Neural progenitor cell (in vitro differentiated cells): ENCODE measurements around the gene PRDM16. TPM values are rescaled to one million over a fixed set of nuclear protein-coding genes. Genes with fewer than 3 reads are reported as not detected.

Source experiments
- DNase-seq: peaks from one replicate; pipeline ENCODE4 v3.0.0-alpha.2; 2016; ENCODE audit warnings: low spot score
- H2AFZ ChIP-seq: fragments of 200-600 bp; sonication (generic); replicated peaks from 2 replicates; pipeline ENCODE4 v1.6.1; 2016; ENCODE audit warnings: antibody characterized with exemption
- H3F3A ChIP-seq: fragments of 200-600 bp; sonication (generic); 2 replicates; pipeline ENCODE4 v1.6.1; 2016; ENCODE audit warnings: antibody characterized with exemption, low read depth
- H3K27ac ChIP-seq: fragments of 200-600 bp; sonication (generic); 2 replicates; pipeline ENCODE4 v1.5.1; 2016; ENCODE audit warnings: mild to moderate bottlenecking
- H3K27me3 ChIP-seq: fragments of 200-600 bp; sonication (generic); 2 replicates; pipeline ENCODE4 v1.6.1; 2016; ENCODE audit warnings: mild to moderate bottlenecking, moderate library complexity
- H3K36me3 ChIP-seq: fragments of 200-600 bp; sonication (generic); 2 replicates; pipeline ENCODE4 v1.5.1; 2016
- H3K4me1 ChIP-seq: fragments of 200-600 bp; sonication (generic); 2 replicates; pipeline ENCODE4 v1.6.1; 2016; ENCODE audit warnings: mixed run types
- H3K4me2 ChIP-seq: fragments of 200-600 bp; sonication (generic); 2 replicates; pipeline ENCODE4 v1.6.1; 2016
- H3K4me3 ChIP-seq: fragments of 200-600 bp; sonication (generic); 2 replicates; pipeline ENCODE4 v1.5.1; 2016
- H3K79me2 ChIP-seq: fragments of 200-600 bp; sonication (generic); 2 replicates; pipeline ENCODE4 v1.6.1; 2016; ENCODE audit warnings: low read depth
- H3K9ac ChIP-seq: fragments of 200-600 bp; sonication (generic); 2 replicates; pipeline ENCODE4 v1.6.1; 2016
- H3K9me3 ChIP-seq: fragments of 200-600 bp; sonication (generic); 2 replicates; pipeline ENCODE4 v1.5.1; 2016; ENCODE audit warnings: low read depth
- H4K20me1 ChIP-seq: fragments of 200-600 bp; sonication (generic); 2 replicates; pipeline ENCODE4 v1.6.1; 2016; ENCODE audit warnings: low read depth
- H3K27ac Mint-ChIP-seq: 3 replicates; pipeline ENCODE4 v1.8.0; 2021; ENCODE audit warnings: mixed read lengths
- H3K27me3 Mint-ChIP-seq: 2 replicates; pipeline ENCODE4 v1.8.0; 2022; ENCODE audit warnings: low read depth, mild to moderate bottlenecking, inconsistent platforms, moderate library complexity, mixed read lengths; ENCODE audit not compliant: insufficient read depth
- H3K36me3 Mint-ChIP-seq: 3 replicates; pipeline ENCODE4 v1.8.0; 2021; ENCODE audit warnings: mixed read lengths
- H3K4me1 Mint-ChIP-seq: 3 replicates; pipeline ENCODE4 v1.8.0; 2021; ENCODE audit warnings: mixed read lengths
- H3K4me3 Mint-ChIP-seq: 3 replicates; pipeline ENCODE4 v1.8.0; 2021; ENCODE audit warnings: mild to moderate bottlenecking, moderate library complexity, mixed read lengths
- H3K9me3 Mint-ChIP-seq: 3 replicates; pipeline ENCODE4 v1.8.0; 2020; ENCODE audit warnings: mixed read lengths
- EZH2 ChIP-seq: fragments of 200-600 bp; sonication (generic); IDR thresholded peaks from 2 replicates; pipeline ENCODE4 v1.6.1; 2017; ENCODE audit warnings: antibody characterized with exemption, mild to moderate bottlenecking, moderate library complexity
- EZH2phosphoT487 ChIP-seq: fragments of 200-600 bp; sonication (generic); IDR thresholded peaks from 2 replicates; pipeline ENCODE4 v1.6.1; 2017; ENCODE audit warnings: antibody characterized with exemption
- total RNA-seq: library from RNA; depleted of rRNA; stranded (reverse); fragments of >200 nt; gene quantifications from 2 replicates; pipeline ENCODE4 v1.2.3, GENCODE V29; 2015; ENCODE audit warnings: low replicate concordance
- TF ChIP-seq, protein P1 (sequence below): fragments of 200-600 bp; sonication (generic); IDR thresholded peaks from 2 replicates; pipeline ENCODE4 v1.5.1; 2017; ENCODE audit warnings: antibody characterized with exemption, mild to moderate bottlenecking

Gene PRDM16
- total RNA-seq, 1 donor from 2014 or later, result 1.9 TPM

DNA sequence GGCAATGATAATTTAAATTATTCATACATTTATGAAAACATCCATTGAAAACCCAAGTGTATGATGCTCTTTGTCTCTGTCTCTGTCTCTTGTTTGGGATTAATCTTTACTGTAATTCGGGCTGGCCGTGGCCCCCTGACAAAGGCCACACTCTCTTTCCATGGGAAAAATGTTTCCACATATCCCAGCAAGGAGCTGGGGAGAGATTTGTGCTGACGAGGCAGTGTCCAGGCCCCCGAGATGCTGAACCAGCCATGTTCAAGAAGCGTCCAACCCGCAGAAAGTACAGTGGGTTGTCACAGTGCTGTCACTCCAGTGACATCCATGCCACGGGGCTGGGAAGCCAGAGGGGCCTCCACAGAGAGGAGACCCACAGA is 147.0 kb downstream of the PRDM16 start:
- peaks cover 13% of the 10 kb centered on the region for H3K27me3 Mint-ChIP-seq
- Histone ChIP-seq H3K79me2 (no peaks in the 10 kb centered on the region), H2AFZ (no peak overlapping the region), H3K36me3 (no peaks in the 10 kb centered on the region), H3K27ac (no peak overlapping the region), H3K9me3 (no peaks in the 10 kb centered on the region), H3K4me2 (no peak overlapping the region), H3F3A (peaks cover 24% of the 10 kb centered on the region), H4K20me1 (no peaks in the 10 kb centered on the region), H3K27me3 (no peaks in the 10 kb centered on the region), H3K4me3 (no peak overlapping the region), H3K9ac (no peak overlapping the region), H3K4me1 (peaks cover 51% of the 10 kb centered on the region)
- DNase-seq, result no peak
- H3K4me3 Mint-ChIP-seq, result no peak overlapping the region
- TF ChIP-seq, protein P1, sequence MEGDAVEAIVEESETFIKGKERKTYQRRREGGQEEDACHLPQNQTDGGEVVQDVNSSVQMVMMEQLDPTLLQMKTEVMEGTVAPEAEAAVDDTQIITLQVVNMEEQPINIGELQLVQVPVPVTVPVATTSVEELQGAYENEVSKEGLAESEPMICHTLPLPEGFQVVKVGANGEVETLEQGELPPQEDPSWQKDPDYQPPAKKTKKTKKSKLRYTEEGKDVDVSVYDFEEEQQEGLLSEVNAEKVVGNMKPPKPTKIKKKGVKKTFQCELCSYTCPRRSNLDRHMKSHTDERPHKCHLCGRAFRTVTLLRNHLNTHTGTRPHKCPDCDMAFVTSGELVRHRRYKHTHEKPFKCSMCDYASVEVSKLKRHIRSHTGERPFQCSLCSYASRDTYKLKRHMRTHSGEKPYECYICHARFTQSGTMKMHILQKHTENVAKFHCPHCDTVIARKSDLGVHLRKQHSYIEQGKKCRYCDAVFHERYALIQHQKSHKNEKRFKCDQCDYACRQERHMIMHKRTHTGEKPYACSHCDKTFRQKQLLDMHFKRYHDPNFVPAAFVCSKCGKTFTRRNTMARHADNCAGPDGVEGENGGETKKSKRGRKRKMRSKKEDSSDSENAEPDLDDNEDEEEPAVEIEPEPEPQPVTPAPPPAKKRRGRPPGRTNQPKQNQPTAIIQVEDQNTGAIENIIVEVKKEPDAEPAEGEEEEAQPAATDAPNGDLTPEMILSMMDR, result no peak
- TF ChIP-seq EZH2 (no peak), EZH2phosphoT487 (no peak)
- no peak overlapping the region for H3K27ac Mint-ChIP-seq
- no peaks in the 10 kb centered on the region for H3K9me3 Mint-ChIP-seq
- no peaks in the 10 kb centered on the region for H3K36me3 Mint-ChIP-seq
- peaks cover 64% of the 10 kb centered on the region for H3K4me1 Mint-ChIP-seq

DNA sequence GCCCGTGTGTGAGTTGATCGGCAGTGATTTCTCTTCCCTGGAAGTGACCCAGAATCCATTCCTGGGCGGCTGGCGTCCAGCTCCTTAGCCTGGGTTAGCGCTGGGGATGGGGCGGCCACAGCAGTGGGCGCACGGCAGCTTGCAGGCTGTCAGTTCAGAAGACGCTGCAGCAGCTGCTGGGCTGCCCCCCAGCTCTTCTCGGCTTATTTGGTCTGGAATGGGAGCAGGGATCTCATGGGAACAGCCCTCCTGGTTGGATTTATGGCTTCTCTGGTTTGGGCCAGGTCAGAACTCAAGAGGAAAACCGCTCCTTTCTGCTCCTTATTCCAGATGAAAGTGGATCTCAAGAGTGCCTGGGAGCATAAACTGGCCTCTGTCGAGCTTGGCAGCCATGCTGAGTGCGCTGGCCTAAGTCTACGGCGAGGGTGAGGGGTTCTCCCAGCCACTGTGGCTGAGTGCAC is 148.2 kb downstream of the PRDM16 start:
- Histone ChIP-seq H3K9me3 (no peaks in the 10 kb centered on the region), H2AFZ (no peak overlapping the region), H3F3A (peaks cover 12% of the 10 kb centered on the region), H3K4me2 (no peak overlapping the region), H3K79me2 (no peaks in the 10 kb centered on the region), H3K36me3 (no peaks in the 10 kb centered on the region), H3K27me3 (no peaks in the 10 kb centered on the region), H3K27ac (no peak overlapping the region), H3K9ac (no peak overlapping the region), H3K4me3 (no peak overlapping the region), H4K20me1 (no peaks in the 10 kb centered on the region), H3K4me1 (peaks cover 45% of the 10 kb centered on the region)
- Mint-ChIP-seq H3K36me3 (no peaks in the 10 kb centered on the region), H3K4me1 (peaks cover 65% of the 10 kb centered on the region), H3K4me3 (no peak overlapping the region), H3K9me3 (no peaks in the 10 kb centered on the region), H3K27ac (no peak overlapping the region), H3K27me3 (peaks cover 17% of the 10 kb centered on the region)
- TF ChIP-seq, protein P1, result no peak
- TF ChIP-seq EZH2phosphoT487 (no peak), EZH2 (no peak)
- DNase-seq, result no peak

DNA sequence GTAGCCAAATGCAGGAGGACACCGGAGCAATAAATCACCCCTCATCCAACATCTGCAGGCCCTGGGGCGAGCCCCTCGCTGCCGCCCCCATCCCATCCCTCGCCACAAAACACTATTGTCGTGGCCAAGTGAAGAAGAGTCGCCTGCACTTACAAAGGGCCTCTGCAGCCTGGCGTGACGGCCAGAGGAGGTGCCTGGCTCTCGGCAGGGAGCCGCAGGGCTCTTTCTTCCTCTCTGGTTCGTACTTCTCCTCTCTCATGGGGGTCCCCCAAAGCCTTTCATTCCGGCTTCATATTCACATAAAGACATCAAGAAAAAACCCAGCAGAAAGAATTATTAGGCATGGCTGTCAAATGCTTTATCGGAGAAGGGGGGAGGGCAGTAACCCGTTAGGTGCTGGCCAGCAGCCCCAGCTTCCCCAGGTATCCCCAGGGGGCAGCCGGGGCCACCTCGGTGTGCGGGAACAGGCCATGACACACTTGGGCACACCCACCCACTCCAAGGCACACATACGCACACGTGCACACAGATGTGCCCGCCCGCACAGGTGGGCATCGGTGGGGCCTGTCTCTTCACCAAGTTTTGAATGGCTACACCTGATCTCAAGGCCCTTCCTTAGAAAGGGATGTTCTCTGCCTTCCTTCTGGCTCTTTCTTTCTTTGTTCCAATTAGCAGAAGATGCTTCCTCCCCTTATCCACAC is 149.1 kb downstream of the PRDM16 start:
- peaks cover 37% of the 10 kb centered on the region for H3K4me1 ChIP-seq
- H3K27ac ChIP-seq, result no peak overlapping the region
- no peaks in the 10 kb centered on the region for H3K79me2 ChIP-seq
- no peak overlapping the region for H3K9ac ChIP-seq
- H3K4me3 ChIP-seq, result no peak overlapping the region
- no peaks in the 10 kb centered on the region for H4K20me1 ChIP-seq
- H3K36me3 ChIP-seq, result no peaks in the 10 kb centered on the region
- Mint-ChIP-seq H3K27me3 (peaks cover 20% of the 10 kb centered on the region), H3K4me1 (peaks cover 61% of the 10 kb centered on the region), H3K9me3 (no peaks in the 10 kb centered on the region), H3K36me3 (no peaks in the 10 kb centered on the region), H3K4me3 (peak overlapping the region; percentile 28), H3K27ac (no peak overlapping the region)
- TF ChIP-seq, protein P1, result no peak
- TF ChIP-seq EZH2, result no peak
- TF ChIP-seq EZH2phosphoT487, result no peak
- H2AFZ ChIP-seq, result no peak overlapping the region
- no peaks in the 10 kb centered on the region for H3K9me3 ChIP-seq
- H3K4me2 ChIP-seq, result peak overlapping the region; percentile 28
- DNase-seq, result no peak
- no peaks in the 10 kb centered on the region for H3K27me3 ChIP-seq
- H3F3A ChIP-seq, result peaks cover 6% of the 10 kb centered on the region
